Suppressor macrophage (primary cell): ENCODE results near the gene FSCN2.

Experiments used
- DNase-seq, 4 experiments: peaks; one replicate each; pipeline ENCODE4 v3.0.0-alpha.2; 2020 to 2022

FSCN2 gene

GRCh38 chr17:81540676-81541027 is 12.5 kb downstream of the FSCN2 start:
- DNase-seq, result no peak

DNA sequence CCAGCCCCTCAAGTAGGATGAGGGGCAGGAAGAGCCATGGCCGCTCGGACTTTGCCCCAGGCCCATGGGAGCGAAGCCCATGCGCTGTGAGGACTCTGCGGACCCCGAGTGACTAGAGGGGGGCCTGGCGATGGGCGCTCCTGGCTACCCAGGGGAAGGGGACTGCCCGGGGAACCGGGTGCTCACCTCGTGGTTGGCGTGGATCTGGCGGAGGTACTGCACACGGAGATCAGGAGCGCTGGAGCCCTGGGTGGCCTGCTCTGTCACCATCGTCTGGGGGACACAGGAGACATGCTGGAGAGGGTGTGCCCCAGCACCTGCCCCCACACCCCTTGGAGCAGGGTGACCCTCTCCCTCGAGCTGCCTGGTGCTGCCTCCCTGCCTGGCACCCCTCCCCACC is 12.9 kb downstream of the FSCN2 start:
- DNase-seq, result no peak

DNA sequence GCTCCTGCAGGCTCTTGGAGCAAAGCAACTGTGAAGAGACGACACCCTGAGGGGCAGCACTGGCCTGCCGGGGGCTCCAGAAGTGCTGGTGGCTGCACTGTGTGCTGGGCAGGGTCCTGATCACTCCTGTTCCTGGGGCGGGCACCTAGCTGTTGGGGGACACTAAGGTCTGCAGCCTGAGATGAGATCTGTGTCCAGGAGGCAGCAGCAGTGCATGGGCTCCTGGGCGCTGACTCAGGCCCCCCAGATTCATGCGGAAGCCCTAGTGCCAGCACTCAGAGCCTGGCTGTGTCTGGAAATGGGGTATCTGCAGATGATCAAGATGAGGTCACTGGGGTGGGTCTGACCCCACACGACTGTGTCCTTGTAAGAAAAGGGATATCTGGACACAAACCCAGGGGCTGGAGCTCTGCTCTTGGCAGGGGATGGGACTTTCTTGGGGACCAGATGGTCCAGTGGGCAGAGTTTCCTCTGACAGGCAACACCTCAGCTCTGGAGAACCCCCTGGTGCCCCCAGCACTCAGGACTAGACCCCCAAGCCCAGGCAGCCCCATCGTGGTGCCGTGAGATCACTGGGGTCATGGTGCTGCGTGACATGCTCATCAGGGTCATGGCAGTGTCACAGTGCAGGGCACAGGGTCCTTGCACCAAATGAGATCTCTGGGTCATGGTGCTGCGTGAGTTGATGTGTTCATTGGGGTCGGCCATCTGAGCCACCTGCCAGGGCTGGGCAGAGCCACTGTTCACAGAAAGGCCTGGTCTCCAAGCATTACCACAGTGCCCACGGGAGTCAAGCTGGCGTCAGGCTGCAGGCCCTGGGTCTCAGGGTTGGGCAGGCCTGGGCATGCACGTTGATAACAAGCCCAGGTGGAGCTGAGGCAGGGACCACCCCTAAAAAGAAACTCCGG is 14.5 kb downstream of the FSCN2 start:
- no peak for DNase-seq

GRCh38 chr17:81543339-81543675 is 15.1 kb downstream of the FSCN2 start:
- no peak for DNase-seq

DNA sequence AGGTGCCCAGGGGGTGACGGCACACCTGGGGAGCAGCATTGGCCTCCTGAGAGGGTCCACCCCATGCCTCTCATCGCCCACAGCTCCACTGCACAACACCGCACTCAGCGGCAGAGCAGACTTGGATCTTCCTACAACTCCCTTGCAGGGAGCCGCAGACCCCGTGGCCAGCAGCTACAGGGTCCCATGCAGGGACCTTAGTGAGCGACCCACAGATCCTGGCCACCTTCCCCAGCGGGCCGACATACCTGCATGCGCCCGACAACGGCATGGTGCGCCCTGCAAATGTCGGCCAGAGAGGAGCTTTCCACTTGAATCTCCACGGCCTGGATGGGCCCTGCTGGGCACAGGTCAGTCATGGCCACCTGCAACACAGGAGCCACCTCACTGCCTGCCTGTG is 15.6 kb downstream of the FSCN2 start:
- DNase-seq, result no peak

- DNase-seq, result no peak
These were observed 16.3 kb downstream of the FSCN2 start for GRCh38 chr17:81544281-81544974.

- DNase-seq, result no peak
These were observed 17.2 kb downstream of the FSCN2 start for GRCh38 chr17:81545160-81545949.

DNA sequence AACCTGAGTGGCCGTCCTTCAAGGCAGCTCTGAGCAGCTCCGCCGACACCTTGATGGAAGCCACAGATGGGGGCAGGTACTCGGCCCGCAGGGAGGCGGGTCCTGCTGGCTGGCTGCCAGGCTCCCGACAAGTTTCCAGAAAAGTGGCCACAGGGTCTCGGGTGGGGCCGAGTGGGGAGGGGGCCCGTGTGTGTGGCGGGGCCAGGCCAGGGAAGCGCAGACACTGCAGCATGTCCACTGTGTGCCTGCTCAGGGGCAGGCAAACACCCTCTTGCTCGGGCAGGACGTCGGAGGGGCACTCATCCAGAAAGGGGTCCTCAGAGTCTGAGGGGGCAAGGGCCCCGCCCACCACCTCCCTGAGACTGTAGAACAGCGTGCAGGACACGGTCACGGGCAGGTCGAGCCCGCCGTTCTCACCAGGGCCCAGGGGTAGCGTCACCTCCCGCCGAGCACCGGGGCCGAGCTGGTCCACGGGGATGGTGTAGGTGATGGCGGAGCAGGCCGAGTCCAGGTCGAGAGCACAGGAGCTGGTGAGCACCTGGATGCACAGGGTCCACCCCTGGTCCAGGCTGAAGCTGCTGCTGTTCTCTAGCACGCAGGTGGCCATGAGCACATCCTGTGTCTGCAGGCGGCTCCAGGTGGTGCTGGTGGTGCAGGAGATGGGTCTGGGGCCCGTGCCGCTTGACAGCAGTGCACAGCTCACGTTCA is 18.9 kb downstream of the FSCN2 start:
- DNase-seq, result no peak

DNA sequence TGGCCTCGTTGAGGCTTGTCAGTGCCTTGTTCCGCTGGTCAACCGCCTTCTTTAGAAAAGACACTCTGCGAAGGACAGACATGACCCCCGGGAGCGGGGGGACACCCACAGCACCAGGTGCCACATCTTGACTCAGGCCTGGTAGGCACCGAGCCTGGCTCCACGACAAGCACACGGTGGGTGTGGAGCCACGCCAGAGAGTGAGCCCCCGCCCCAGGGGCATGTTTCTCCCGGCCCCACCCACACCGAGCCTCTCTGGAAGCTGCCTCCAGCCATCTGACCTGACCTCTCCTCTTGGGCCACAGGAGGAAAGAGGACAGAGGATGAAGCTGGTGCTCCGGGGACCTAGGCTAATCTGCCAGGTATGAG is 19.4 kb downstream of the FSCN2 start:
- no peak for DNase-seq

- DNase-seq, result no peak
These were observed 20.9 kb downstream of the FSCN2 start for GRCh38 chr17:81549031-81549557.

- DNase-seq, result no peak
These were observed 21.6 kb downstream of the FSCN2 start for GRCh38 chr17:81549826-81550225.

DNA sequence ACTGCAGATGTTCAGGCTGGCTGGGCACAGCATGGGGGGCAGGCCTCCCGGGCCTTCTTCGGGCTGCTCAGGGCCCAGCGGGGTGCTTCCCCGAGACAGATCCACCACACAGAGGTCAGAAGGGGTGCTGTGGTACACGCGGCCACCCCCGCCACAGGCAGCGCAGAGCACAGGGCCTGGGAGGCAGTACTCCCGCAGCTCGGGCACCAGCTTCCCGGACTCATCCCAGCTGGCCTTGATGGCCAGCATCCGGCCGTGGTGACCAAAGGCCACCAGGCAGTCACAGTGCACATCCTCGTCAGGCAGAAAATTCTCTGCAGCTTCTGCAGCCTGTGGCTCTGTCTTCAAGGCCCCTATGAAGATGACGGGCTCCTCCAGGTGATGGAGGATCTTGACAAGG is 22.1 kb downstream of the FSCN2 start:
- DNase-seq, result no peak

DNA sequence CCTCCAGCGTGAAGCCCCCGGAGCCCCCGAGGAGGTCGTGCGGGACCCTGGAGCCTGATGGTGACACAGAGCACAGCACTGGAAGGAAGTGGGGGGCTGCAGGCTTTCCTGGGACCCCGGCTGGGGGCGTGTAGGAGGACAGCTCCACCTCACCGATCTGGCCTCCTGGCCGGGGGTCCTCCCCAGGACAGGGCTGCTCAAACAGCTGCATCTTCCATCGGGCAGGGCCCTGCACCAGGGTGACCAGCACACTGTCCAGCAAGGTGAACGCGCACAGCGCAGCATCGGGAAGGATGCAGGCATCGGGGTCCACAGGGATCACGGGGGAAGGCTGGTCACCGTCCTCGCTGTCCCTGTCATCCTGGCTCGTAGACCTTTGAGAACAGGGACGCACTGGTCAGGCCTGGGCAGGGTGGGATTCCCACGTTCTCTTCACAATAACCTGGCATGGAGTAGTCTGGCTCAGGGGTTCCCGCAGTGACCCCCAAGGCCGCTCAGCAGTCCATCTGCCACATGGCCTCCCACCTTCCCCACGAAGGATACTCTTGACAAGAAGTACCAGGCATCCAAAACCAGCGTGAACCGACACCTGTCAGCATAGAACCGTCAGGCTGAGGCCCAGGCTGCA is 22.8 kb downstream of the FSCN2 start:
- DNase-seq, result no peak

DNA sequence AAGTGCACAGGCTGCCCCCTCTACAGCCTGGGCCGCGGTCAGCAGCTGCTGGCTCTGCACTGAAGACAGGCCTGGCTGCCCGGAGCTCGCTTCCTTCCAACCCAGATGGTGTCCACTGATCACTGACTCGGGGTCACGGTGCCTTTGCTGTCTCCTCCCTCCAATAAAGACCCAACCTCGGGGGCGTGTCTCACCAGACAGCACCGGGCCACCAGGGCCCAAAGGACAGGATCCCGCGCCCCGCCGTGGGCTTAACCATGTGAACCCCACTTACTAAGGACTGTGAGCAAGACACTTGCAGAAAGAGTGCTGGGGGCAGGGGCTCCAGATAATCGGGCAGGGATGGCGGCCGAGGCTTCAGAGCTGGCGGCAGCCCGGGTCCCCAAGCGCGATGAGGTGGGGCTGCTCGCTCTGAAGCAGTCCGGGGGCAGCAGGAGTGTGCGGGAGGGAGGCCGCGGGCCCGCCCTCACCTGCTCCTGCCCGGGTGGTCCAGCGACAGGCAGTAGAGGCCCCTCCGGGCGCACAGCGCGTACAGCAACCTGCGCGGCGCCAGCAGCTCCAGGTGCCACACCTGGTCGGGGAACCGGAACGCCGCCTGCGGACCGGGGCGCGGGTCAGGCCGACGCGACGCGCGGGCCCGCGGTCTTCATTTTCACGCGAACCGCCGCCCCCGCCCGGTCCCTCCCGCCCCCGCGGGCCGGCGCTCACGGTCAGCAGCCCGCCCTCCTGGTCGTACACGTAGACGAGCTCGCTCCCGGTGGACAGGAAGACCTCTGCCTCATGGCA is 23.5 kb downstream of the FSCN2 start:
- DNase-seq, result peak; percentile 41 to 59 (median 48)

- DNase-seq, result peak; percentile 87 to 96 (median 92)
These were observed 24.3 kb downstream of the FSCN2 start, which contains the start of gene FAAP100 for GRCh38 chr17:81552244-81553017. Gene FAAP100, minus strand, starts transcription at chr17:81552353. Its CDS starts 23 bp downstream, at chr17:81552330.

- DNase-seq, result peak; percentile 79 to 89 (median 84)
These were observed 24.9 kb downstream of the FSCN2 start for GRCh38 chr17:81553018-81553615.

DNA sequence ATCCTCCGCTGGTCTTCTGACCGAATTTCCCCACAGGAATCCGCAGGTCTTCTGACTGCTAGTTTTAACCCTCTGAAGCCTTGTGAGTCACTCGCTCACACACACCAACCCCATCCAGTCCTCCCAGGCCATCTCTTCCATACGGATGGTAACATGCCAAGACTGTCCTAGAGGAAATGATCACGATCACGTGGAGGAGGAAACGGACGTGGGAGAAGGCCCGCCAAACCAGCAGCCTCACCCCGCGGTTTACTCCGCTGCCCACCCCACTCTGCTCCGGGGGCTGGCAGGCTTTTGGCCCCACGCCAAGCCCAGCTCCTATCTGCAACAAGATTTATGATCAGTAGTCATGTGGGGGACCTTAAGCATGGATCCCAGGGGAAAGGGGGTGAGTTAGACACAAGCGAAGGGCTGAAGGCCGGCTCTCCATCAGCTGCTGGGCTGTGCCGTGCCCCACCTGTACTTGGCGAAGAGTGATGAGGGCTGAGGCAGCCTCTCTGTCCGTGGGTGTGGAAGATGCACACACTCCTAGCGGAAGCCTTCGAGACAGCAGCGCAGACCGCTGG is 25.5 kb downstream of the FSCN2 start:
- DNase-seq, result peak; percentile 79 to 91 (median 84)

- DNase-seq, result peak; percentile 54 to 75 (median 70)
These were observed 28.1 kb downstream of the FSCN2 start for GRCh38 chr17:81556175-81556691.

DNA sequence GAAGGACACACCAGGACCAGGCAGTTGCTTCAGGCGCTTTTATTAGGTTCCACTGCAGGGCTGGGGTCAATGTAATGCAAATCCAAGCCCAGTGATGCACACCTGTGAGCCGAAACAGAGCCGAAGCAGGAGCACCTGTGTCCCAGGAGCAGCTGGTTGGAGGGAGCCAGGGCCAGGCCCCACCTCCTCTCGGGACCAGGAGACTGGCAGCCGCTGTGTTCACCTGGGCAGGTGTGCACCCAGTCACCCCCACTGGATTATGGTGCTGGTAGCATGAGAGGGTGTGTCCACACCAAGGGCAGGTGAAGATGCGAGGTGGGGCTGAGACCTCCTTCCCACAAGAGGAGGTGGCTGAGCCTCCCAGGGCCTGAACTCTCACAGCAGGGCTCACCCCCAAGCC is 28.7 kb downstream of the FSCN2 start:
- no peak for DNase-seq
